CD4-positive, alpha-beta T cell treated with Interleukin-10 for 1 hour (primary cell): ENCODE data around the gene GAGE10.
"Not testable (repeated sequence)": the region's sequence is repeated elsewhere in the genome, so short reads cannot be mapped to it uniquely, and the experiment has no call there.

Source experiments
- DNase-seq: peaks from one replicate; pipeline ENCODE4 v3.0.0-alpha.2; 2020

The GAGE10 gene

GRCh38 chrX:49330421-49330820 lies 27.0 kb downstream of the GAGE10 start:
- not testable (repeated sequence) for DNase-seq

GRCh38 chrX:49331282-49331681 lies 27.8 kb downstream of the GAGE10 start, which contains the start of gene GAGE13:
Gene GAGE13, plus strand, starts transcription at chrX:49331582. Its CDS starts 1,156 bp downstream, at chrX:49332738.
- DNase-seq, result not testable (repeated sequence)

- not testable (repeated sequence) for DNase-seq
These were observed 28.4 kb downstream of the GAGE10 start for GRCh38 chrX:49331841-49332240.

GRCh38 chrX:49341449-49341848 lies 38.0 kb downstream of the GAGE10 start:
- DNase-seq, result not testable (repeated sequence)

GRCh38 chrX:49344496-49345175 lies 41.2 kb downstream of the GAGE10 start:
- DNase-seq, result not testable (repeated sequence)

- DNase-seq, result not testable (repeated sequence)
These were observed 42.0 kb downstream of the GAGE10 start for GRCh38 chrX:49345402-49345801.

- DNase-seq, result not testable (repeated sequence)
These were observed 42.7 kb downstream of the GAGE10 start for GRCh38 chrX:49346150-49346549.
